ENCODE data around the gene ACAA1. TPM values are rescaled to one million over a fixed set of nuclear protein-coding genes. Genes with fewer than 3 reads are reported as not detected.

ACAA1 gene, protein sequence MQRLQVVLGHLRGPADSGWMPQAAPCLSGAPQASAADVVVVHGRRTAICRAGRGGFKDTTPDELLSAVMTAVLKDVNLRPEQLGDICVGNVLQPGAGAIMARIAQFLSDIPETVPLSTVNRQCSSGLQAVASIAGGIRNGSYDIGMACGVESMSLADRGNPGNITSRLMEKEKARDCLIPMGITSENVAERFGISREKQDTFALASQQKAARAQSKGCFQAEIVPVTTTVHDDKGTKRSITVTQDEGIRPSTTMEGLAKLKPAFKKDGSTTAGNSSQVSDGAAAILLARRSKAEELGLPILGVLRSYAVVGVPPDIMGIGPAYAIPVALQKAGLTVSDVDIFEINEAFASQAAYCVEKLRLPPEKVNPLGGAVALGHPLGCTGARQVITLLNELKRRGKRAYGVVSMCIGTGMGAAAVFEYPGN
- 41.8 TPM for polyA plus RNA-seq

DNA sequence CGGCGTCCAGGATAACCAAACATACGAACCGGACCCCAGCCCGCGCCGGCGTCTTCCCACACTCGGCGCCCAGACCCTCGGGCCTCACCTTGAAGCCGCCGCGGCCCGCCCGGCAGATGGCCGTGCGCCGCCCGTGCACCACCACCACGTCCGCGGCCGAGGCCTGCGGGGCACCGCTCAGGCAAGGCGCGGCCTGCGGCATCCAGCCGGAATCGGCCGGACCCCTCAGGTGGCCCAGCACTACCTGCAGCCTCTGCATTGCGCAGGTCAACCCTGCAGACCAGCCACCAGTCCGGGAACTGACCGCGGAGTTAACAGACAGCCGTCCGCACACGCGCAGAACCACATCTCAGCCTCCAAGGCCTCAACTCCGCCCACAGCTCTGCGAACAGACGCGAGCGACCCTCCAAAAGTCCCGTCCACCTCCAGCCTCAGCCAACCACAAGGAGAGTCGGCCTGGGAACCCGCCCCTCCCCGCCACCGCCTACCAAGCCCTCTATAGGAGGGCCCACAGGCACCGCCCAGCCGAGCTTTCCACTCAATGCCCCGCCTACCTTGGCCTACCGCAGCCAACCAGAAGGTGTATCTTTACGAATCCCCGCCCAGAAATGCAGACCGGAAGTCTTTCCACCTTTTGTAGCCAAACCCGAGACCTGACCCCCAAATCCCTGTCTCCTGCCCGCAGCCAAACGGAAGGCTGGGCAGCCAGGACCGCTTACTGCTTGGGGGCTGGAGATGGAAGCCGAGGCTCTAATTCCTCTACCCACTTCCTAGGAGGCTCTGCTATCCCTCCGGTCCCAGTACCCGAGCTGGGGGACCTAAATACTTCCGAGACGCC is at the start of gene ACAA1:
TSS of gene ACAA1 (minus strand) at position 351 of the 838 bp plus-strand sequence. CDS start at position 259, 92 bp downstream.
- H3K9me3 Mint-ChIP-seq = no peaks in the 10 kb centered on the region
- H3K27me3 Mint-ChIP-seq = no peaks in the 10 kb centered on the region
- peaks cover 32 to 54% (median 38%) of the 10 kb centered on the region in 3 donors for H3K4me1 Mint-ChIP-seq

DNA sequence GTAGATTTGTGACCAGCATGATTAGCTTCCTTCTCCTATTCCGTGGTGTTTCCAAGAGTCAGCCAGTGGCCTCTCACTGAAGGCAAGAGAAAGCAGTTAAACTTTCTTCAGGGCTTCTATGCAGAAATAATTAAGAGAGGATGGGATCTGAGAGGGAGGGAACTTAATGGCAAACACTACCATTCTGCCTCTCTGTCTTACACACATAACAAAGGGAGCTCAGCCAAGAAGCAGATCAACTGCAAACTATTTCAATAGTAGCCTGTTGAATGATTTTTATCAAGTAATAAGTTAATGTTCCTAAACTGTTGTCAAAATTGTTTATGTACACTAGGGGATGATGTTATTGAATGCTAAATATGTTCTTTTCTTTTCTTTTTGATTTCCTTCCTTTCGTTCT is 40.3 kb upstream of the ACAA1 start:
- Mint-ChIP-seq H3K27ac (no peak overlapping the region), H3K27me3 (no peaks in the 10 kb centered on the region), H3K36me3 (peaks cover 12% of the 10 kb centered on the region), H3K9me3 (no peaks in the 10 kb centered on the region), H3K4me1 (peaks cover 27 to 40% (median 35%) of the 10 kb centered on the region in 3 donors), H3K4me3 (no peak overlapping the region)

More for the DNA sequence above, at the start of gene ACAA1:
- H3K4me3 Mint-ChIP-seq = peak within 1 kb of the TSS; percentile 89 to 98 (median 96)
- H3K27ac Mint-ChIP-seq = peak within 1 kb of the TSS; percentile 88 to 99 (median 99)
- peaks cover 4% of the 10 kb centered on the region for H3K36me3 Mint-ChIP-seq

DNA sequence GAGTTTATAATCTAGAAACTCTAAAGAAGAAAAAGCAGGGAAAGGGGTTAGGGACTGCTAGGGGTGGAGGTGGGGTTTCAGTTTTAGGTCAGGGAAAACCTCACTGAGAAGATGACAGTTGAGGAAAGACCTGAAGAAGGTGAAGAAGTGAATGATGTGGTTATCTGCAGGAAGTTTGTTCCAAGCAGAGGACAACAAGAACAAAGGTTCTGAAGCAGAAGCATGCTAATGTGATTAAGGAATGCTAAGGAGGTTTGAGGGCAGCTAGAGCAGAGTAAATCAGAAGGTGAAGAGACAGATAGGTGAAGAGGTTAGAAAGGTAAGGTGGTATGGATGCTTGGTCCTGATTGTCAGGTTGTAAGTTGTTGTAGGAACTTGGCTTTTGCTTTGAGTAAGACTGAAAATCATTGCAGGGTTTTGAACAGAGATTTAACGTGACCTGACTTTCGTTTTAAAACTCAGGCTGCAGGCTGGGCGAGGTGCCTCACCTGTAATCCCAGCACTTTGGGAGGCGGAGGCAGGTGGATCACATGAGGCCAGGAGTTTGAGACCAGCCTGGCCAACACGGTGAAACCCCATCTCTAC is 37.0 kb upstream of the ACAA1 start:
- Mint-ChIP-seq H3K4me3 (peak overlapping the region in 3 of 4 donors; percentile 13 to 32 (median 16)), H3K4me1 (peaks cover 29 to 43% (median 37%) of the 10 kb centered on the region in 3 donors), H3K9me3 (no peaks in the 10 kb centered on the region), H3K27me3 (no peaks in the 10 kb centered on the region), H3K36me3 (peaks cover 7% of the 10 kb centered on the region), H3K27ac (peak overlapping the region in 2 of 3 donors; percentile 54 to 67)

DNA sequence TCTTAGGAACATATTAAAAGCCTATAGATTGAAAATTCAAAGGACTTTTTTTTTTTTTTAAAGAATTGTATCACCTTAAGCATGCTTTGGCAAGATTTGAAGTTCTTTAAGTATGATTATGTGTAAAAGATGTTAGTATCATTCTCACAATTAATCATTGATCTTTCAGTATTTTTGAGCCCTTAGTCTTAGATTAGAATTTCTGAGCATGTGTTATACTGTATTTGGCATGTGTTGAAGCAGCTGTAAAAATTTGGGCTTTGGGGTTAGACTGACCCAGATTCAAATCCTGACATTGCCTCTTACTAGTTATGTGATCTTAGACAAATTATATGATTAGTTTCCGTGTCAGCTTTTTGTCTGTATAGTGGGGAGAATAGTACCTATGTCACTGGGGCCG is 34.7 kb upstream of the ACAA1 start:
- H3K9me3 Mint-ChIP-seq = no peaks in the 10 kb centered on the region
- H3K27ac Mint-ChIP-seq = no peak overlapping the region
- peaks cover 2% of the 10 kb centered on the region for H3K36me3 Mint-ChIP-seq
- H3K27me3 Mint-ChIP-seq = no peaks in the 10 kb centered on the region
- H3K4me1 Mint-ChIP-seq = peaks cover 36 to 58% (median 48%) of the 10 kb centered on the region in 3 donors
- H3K4me3 Mint-ChIP-seq = no peak overlapping the region

DNA sequence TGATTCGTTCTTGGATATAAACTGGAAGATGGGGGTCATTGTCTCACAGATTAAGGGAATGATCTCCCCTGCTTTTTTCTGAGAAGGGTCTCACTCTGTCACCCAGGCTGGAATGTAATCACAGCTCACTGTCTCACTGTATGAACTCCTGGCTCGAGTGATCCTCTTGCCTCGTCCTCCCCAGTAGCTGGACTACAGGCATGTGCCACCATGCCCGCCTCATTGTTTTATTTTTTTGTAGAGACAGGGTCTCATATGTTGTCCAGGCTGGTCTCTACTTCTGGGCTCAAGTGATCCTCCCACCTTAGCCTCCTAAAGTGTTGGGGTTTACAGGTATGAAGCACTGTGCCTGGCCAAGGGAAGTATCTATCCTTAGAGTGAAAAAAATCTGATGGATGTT is 33.8 kb upstream of the ACAA1 start:
- H3K27me3 Mint-ChIP-seq = no peaks in the 10 kb centered on the region
- peak overlapping the region in 1 of 3 donors; percentile 16 for H3K27ac Mint-ChIP-seq
- H3K4me3 Mint-ChIP-seq = peak overlapping the region in 2 of 4 donors; percentile 28 to 52
- peaks cover 40 to 56% (median 51%) of the 10 kb centered on the region in 3 donors for H3K4me1 Mint-ChIP-seq
- H3K9me3 Mint-ChIP-seq = no peaks in the 10 kb centered on the region
- H3K36me3 Mint-ChIP-seq = peaks cover 3% of the 10 kb centered on the region

DNA sequence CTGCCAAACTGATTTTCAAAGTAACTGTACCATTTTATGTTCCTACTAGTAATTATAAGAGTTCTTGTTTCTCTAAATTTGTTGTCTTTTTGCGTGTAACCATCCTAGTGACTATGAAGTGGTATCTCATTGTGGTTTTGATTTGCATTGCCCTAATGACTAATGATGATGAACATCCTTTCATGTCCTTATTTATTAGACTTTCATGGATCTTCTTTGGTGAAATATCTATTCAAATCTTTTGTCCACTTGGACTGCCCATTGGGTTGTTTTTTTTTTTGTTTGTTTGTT is 32.0 kb upstream of the ACAA1 start:
- Mint-ChIP-seq H3K27ac (peak overlapping the region in 2 of 3 donors; percentile 35 to 86), H3K4me3 (peak overlapping the region in 1 of 4 donors; percentile 84), H3K36me3 (peaks cover 3% of the 10 kb centered on the region), H3K9me3 (no peaks in the 10 kb centered on the region), H3K4me1 (peaks cover 32 to 45% (median 42%) of the 10 kb centered on the region in 3 donors), H3K27me3 (no peaks in the 10 kb centered on the region)

DNA sequence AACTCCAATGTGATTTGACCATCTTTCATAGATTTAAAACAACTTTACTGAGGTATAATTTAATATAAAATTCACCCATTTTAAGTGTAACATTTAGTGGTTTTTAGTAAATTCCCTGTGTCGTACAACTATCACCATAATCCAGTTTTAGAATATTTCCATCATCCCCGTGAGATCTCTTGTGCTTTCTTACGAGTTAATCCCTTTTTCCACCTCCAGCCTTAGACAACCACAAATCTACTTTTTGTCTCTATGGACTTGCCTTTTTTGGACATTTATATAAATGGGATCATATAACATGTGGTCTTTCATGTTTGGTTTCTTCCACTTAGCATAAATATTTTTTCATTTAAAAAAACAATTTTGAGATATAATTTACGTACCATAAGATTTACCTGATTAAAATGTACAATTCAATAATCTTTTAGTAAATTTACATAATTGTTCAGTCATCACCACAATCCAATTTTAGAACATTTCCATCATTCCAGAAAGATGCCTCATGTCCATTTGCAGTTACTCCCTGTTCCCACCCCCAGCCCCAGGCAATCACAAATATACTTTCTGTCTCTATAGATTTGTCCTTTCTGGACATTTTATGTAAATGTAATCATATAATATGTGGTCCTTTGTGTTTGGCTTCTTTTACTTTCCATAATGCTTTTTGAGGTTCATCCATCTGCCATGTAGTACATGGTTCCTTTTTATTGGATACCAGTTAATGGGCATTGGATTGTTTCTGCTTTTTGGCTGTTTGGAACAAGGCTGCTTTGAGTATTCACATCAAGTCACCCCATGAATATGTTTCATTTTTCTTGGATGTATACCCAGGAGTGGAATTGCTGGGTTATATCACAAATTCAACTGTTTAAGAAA is 31.5 kb upstream of the ACAA1 start:
- Mint-ChIP-seq H3K36me3 (peaks cover 3% of the 10 kb centered on the region), H3K4me1 (peaks cover 28 to 39% (median 36%) of the 10 kb centered on the region in 3 donors), H3K4me3 (peak overlapping the region in 3 of 4 donors; percentile 4 to 84 (median 58)), H3K27me3 (no peaks in the 10 kb centered on the region), H3K27ac (peak overlapping the region in 2 of 3 donors; percentile 65 to 86), H3K9me3 (no peaks in the 10 kb centered on the region)

DNA sequence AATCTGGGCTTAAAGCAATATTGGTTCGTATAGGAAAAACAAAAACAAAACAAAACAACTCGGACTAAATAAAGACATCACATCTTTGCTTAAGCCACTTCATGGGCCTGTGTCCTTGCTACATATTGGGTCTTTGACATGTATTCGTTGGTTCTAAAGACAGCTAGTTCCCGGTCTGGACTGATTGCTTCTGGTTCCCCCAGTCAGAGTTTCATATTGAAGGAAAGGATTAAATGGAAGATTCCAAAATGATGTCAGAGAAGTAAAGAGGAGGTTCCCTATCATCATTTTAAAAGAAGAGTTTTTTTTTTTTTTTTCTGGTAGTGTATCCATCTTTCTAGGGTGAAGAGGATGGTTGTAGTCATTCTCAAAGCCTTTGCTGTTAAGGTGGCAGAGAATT is 30.7 kb upstream of the ACAA1 start:
- H3K36me3 Mint-ChIP-seq = peaks cover 3% of the 10 kb centered on the region
- peak overlapping the region; percentile 2 to 86 (median 68) for H3K27ac Mint-ChIP-seq
- H3K27me3 Mint-ChIP-seq = no peaks in the 10 kb centered on the region
- no peaks in the 10 kb centered on the region for H3K9me3 Mint-ChIP-seq
- peaks cover 26 to 35% (median 33%) of the 10 kb centered on the region in 3 donors for H3K4me1 Mint-ChIP-seq
- H3K4me3 Mint-ChIP-seq = peak overlapping the region in 3 of 4 donors; percentile 6 to 84 (median 58)

DNA sequence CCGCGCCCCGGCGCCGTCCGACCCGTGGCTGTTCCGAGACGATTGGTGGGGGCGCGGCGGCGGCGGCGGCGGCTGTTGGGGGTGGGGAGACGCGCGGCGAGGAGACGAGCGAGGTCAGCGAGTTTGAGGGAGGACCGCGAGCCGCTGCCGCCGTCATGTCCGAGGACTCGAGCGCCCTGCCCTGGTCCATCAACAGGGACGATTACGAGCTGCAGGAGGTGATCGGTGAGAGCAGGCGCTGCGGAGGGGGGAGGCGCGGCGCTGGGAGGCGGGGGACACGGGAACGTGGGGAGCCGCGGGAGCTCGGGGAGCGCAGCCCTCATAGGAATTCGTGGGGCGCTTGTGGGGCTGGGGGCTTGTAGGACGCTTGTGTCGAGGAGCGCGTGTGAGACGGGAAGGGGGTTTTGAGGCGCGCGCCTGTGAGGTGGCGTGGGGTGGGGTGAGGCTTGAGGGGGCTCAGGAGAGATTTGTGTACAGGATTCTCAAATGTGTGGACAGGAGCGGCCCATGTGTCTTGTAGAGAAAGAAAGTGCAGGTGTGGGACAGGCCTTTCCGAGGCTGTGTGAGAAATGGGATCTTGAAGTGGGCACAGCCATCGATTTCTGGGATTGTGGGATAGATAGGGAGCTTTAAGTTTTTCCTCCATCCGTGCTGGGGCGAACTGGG is 28.9 kb upstream of the ACAA1 start:
- Mint-ChIP-seq H3K9me3 (no peaks in the 10 kb centered on the region), H3K4me1 (peaks cover 21 to 28% (median 23%) of the 10 kb centered on the region in 3 donors), H3K27ac (peak overlapping the region; percentile 95 to 100 (median 99)), H3K27me3 (no peaks in the 10 kb centered on the region), H3K36me3 (peaks cover 3% of the 10 kb centered on the region), H3K4me3 (peak overlapping the region; percentile 88 to 96 (median 94))

DNA sequence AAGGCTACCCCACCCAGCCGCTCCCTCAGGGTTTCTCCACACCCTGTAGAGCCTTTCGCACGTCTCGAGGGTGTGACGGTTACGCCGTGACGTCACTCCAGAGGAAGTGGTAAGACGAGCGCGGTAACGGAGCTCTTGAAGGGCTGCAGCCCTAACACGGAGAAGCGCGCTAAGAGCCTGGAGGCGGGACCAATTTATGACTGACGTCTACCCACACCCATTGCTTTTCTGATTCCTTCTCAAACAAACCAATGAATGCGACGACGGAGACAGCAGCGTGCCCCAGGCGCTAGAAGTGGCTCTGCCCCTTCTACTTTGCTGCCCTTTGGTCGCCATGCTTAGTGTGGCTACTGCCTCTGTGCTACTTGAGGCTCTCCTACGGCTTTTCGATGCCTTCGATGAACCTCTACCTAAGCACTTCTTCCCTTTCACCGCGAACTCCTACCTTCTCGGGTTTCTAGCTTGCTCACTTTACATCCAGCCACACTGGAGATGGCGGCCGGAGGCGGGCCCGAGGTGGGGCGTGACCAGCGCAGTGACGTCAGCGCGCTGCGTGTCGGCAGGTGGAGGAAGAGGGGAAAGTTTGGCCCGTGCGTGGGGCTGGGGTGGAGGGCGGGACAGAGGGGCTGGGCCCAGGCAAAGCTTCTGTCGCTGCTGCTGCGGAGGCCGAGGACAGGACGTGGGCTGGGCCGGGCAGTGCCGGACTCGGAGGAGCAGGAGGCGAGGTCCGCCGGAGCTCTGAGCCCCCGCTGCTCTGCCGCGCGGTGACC is 28.2 kb upstream of the ACAA1 start, which contains the start of gene OXSR1:
TSS of gene OXSR1 (plus strand) at position 586 of the 770 bp plus-strand sequence. CDS start 340 bp downstream, outside the sequence.
- H3K4me1 Mint-ChIP-seq = peaks cover 21 to 28% (median 23%) of the 10 kb centered on the region in 3 donors
- no peaks in the 10 kb centered on the region for H3K9me3 Mint-ChIP-seq
- no peaks in the 10 kb centered on the region for H3K27me3 Mint-ChIP-seq
- peak within 1 kb of the TSS; percentile 88 to 96 (median 94) for H3K4me3 Mint-ChIP-seq
- H3K27ac Mint-ChIP-seq = peak within 1 kb of the TSS; percentile 95 to 100 (median 99)
- peaks cover 3% of the 10 kb centered on the region for H3K36me3 Mint-ChIP-seq

DNA sequence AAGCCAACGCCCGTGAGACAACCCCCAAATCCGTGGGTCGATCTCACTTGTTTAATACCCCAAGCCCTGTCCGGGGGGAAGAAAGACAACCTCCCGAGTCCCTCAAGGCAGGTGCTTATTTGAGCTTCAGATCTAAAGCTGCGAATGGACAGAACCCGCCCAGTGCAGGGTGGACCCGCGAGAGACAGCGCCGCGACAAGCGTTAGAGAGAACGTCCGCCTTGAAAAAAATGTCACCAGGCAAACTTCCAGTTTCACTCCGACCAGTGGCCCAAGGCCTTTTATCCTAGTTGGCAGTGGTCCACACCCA is 27.7 kb upstream of the ACAA1 start:
- Mint-ChIP-seq H3K9me3 (no peaks in the 10 kb centered on the region), H3K27me3 (no peaks in the 10 kb centered on the region), H3K4me1 (peaks cover 21 to 27% (median 21%) of the 10 kb centered on the region in 3 donors), H3K36me3 (peaks cover 3% of the 10 kb centered on the region), H3K27ac (peak overlapping the region; percentile 95 to 100 (median 99)), H3K4me3 (peak overlapping the region; percentile 88 to 96 (median 94))

DNA sequence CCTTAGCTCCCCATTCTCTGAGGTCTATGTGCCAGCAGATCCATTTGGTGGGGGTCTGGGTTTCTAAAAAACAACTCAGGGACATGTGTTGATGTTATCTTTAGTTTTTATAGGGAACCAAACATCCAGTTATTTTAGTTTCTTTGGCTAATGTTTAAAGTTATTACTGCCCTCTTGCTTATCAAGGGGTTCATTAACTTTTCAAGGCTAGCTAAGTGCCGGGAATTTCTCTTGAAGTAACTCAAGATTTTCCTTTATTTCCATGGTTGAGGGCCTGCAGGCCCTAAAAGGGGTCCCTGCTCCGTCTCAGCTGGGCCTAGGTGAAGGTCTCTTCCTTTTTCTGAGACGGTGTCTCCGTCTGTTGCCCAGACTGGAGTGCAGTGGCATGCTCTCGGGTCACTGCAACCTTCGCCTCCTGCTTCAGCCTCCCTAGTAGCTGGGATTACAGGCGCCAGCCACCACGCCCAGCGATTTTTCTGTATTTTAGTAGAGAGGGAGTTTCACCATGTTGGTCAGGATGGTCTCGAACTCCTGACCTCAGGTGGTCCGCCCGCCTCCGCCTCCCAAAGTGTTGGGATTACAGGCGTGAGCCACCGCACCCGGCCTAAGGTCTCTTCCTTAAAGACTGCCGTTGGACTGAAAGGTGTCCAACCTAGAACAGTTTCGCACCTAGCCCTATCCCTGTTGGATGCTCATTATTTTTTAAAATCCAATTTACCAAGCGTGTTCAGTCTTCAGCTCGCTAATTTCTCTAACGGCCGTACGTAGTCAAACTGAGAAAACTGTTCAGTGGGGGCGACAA is 27.1 kb upstream of the ACAA1 start:
- Mint-ChIP-seq H3K4me1 (peaks cover 18 to 24% (median 21%) of the 10 kb centered on the region in 3 donors), H3K27me3 (no peaks in the 10 kb centered on the region), H3K4me3 (peak overlapping the region; percentile 88 to 96 (median 94)), H3K36me3 (peaks cover 2% of the 10 kb centered on the region), H3K27ac (peak overlapping the region; percentile 95 to 100 (median 99)), H3K9me3 (no peaks in the 10 kb centered on the region)

All from IgD-negative memory B cell (primary cell).